Peyer's patch (tissue), 4 donors: ENCODE measurements around the gene GLMP. TPM values are rescaled to one million over a fixed set of nuclear protein-coding genes. Genes with fewer than 3 reads are reported as not detected.
A peak's percentile ranks its signal among the peaks of the same experiment; 100 is the strongest.

ENCODE experiments used
- DNase-seq, 3 donors: peaks; one replicate each; pipeline ENCODE4 v3.0.0-alpha.2; 2017 to 2019
- H3K27ac ChIP-seq, 4 donors: fragments of 200-600 bp; sonication (generic); one replicate each; pipeline ENCODE4 v1.5.1; 2016 to 2019
- H3K27me3 ChIP-seq, 2 donors: fragments of 200-600 bp; sonication (generic); one replicate each; pipeline ENCODE4 v1.5.1; 2019
- H3K36me3 ChIP-seq, 3 donors: fragments of 200-600 bp; sonication (generic); one replicate each; pipeline ENCODE4 v1.5.1; 2016 to 2019
- H3K4me1 ChIP-seq, 4 donors: fragments of 200-600 bp; sonication (generic); one replicate each; pipeline ENCODE4 v1.5.1; 2016 to 2019
- H3K4me3 ChIP-seq, 4 donors: fragments of 200-600 bp; sonication (generic); 1 replicate in 3 of 4; 2 replicates in 1 of 4; pipeline ENCODE4 v1.5.1; 2016 to 2019; ENCODE audit warnings: mild to moderate bottlenecking in 1 of 4
- H3K9me3 ChIP-seq, 4 donors: fragments of 200-600 bp; sonication (generic); one replicate each; pipeline ENCODE4 v1.5.1; 2016 to 2019; ENCODE audit warnings: mild to moderate bottlenecking in 1 of 4
- POLR2A ChIP-seq, 2 donors: fragments of 450-650 bp; IDR thresholded peaks; one replicate each; pipeline ENCODE4 v1.5.1; 2017; ENCODE audit warnings: antibody characterized with exemption in 2 of 2, mild to moderate bottlenecking in 2 of 2, moderate library complexity in 2 of 2
- total RNA-seq, 4 donors: library from RNA; depleted of rRNA; stranded (reverse); fragments of >200 nt; gene quantifications; one replicate each; pipeline ENCODE4 v1.1.0, GENCODE V29; 2016
- TF ChIP-seq, protein P1 (sequence below), 6 experiments: fragments of 450-650 bp in 4 of 6; fragments of 200-600 bp in 2 of 6; sonication (generic) in 1 of 6; IDR thresholded peaks; one replicate each; pipeline ENCODE4 v1.5.1; 2017 to 2019; ENCODE audit warnings: antibody characterized with exemption in 6 of 6, mild to moderate bottlenecking in 3 of 6, moderate library complexity in 1 of 6

The GLMP gene, protein sequence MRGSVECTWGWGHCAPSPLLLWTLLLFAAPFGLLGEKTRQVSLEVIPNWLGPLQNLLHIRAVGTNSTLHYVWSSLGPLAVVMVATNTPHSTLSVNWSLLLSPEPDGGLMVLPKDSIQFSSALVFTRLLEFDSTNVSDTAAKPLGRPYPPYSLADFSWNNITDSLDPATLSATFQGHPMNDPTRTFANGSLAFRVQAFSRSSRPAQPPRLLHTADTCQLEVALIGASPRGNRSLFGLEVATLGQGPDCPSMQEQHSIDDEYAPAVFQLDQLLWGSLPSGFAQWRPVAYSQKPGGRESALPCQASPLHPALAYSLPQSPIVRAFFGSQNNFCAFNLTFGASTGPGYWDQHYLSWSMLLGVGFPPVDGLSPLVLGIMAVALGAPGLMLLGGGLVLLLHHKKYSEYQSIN
- total RNA-seq: 10 to 100 TPM; 23.1 to 67.8 (median 61.3) TPM

DNA sequence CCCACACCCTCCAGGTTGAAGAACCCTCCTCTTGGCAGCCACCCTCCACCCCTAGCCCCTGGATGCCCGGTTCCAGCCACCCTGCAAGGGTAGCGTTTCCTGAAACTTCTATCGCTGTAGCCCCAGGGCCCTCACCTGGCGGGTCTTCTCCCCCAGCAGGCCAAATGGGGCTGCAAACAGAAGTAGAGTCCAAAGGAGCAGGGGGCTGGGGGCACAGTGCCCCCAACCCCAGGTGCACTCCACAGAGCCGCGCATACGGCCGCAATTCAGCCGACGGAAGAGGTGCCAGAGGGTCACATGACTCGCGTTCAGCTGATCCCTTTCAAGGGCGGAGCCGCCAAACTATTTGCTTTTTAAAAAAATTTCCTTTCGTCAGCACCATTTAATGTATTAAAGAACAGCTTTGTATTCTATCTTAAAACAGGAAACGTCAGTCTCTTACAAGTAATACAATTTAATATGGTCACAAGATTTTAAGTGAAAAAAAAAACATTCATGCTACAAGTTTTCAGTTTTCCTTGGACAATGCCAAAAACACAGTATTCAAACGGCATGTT is at the start of gene GLMP:
Gene GLMP, minus strand, starts transcription at position 289 of the 557 bp plus-strand sequence. Its CDS starts 34 bp downstream, at position 255.
- no peak for TF ChIP-seq POLR2A (IDR thresholded peaks at IDR 0.05)
- TF ChIP-seq, protein P1, sequence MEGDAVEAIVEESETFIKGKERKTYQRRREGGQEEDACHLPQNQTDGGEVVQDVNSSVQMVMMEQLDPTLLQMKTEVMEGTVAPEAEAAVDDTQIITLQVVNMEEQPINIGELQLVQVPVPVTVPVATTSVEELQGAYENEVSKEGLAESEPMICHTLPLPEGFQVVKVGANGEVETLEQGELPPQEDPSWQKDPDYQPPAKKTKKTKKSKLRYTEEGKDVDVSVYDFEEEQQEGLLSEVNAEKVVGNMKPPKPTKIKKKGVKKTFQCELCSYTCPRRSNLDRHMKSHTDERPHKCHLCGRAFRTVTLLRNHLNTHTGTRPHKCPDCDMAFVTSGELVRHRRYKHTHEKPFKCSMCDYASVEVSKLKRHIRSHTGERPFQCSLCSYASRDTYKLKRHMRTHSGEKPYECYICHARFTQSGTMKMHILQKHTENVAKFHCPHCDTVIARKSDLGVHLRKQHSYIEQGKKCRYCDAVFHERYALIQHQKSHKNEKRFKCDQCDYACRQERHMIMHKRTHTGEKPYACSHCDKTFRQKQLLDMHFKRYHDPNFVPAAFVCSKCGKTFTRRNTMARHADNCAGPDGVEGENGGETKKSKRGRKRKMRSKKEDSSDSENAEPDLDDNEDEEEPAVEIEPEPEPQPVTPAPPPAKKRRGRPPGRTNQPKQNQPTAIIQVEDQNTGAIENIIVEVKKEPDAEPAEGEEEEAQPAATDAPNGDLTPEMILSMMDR (IDR thresholded peaks at IDR 0.05): no peak

DNA sequence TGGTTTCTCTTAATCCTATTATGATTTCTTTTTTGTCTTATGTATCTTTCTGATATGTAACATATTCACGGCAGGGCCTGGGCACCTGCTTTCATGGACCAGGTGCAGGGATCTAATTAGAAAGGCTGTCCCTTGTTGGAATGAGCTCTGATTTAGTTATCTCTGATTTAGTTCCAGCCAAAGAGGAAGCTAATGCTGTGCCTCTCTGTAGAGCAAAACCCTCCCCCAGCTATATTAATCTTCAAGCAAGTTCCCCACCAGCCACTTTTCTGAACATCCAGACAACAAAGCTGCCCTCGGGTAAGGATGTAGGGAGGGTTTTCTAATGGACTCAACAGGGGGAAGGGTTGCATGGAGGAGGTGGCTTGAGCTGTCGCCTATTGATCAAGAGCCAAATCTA is 48.9 kb upstream of the GLMP start:
- Histone ChIP-seq H3K27me3 (no peaks in the 10 kb centered on the region), H3K4me3 (no peak overlapping the region), H3K9me3 (no peaks in the 10 kb centered on the region), H3K4me1 (no peaks in the 10 kb centered on the region), H3K36me3 (no peaks in the 10 kb centered on the region), H3K27ac (no peak overlapping the region)
- DNase-seq: no peak
- no peak for TF ChIP-seq POLR2A (IDR thresholded peaks at IDR 0.05)
- TF ChIP-seq, protein P1 (IDR thresholded peaks at IDR 0.05): no peak

More for the DNA sequence above, at the start of gene GLMP:
- H3K4me3 ChIP-seq: peak within 1 kb of the TSS; percentile 49 to 78 (median 62)
- peak within 1 kb of the TSS; percentile 25 to 53 (median 42) for H3K27ac ChIP-seq
- no peaks in the 10 kb centered on the region for H3K36me3 ChIP-seq
- H3K27me3 ChIP-seq: no peaks in the 10 kb centered on the region
- peaks cover 0 to 24% (median 0%) of the 10 kb centered on the region in 4 donors for H3K4me1 ChIP-seq
- H3K9me3 ChIP-seq: no peaks in the 10 kb centered on the region
- DNase-seq: peak; percentile 68 to 89 (median 79)

DNA sequence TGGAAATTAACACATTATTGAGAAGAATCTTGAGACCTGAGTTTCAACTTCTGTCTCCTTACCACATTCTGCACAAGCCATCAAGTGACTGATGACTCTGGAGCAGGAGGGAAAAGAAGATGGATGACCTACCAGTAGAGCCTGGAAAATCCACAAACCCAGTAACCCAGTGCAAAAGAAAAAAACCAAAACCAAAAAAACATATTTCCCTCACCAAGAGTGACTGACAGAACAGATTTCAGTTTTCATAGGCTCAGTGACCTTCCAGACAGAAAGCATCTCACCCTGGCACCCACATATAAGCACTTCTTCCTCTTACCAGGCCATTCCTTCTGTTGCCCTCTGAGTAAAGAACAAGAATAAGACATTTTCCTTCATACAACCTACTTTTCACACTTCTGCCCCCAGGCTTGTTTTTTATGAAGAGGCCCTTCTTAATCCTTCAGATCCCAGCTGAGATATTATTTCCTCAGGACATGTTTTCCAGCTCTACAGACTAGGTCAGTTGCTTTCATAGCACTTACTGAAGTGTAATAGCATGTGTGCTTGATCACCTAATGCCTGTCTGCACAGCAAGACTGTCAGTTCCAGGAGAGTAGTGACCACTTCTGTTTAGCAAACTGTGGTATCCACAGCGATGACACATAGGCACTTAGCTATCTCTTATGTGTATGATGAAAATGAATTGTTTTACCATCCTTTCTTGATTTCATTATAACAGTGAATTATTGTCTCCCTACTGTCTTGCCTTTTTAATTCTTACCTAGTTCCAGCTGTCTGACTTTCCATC is 46.9 kb upstream of the GLMP start:
- Histone ChIP-seq H3K4me1 (peaks cover 0 to under 1% (median 0%) of the 10 kb centered on the region in 4 donors), H3K27me3 (no peaks in the 10 kb centered on the region), H3K27ac (no peak overlapping the region), H3K4me3 (no peak overlapping the region), H3K36me3 (no peaks in the 10 kb centered on the region), H3K9me3 (no peaks in the 10 kb centered on the region)
- no peak for DNase-seq
- TF ChIP-seq, protein P1 (IDR thresholded peaks at IDR 0.05): no peak
- TF ChIP-seq POLR2A (IDR thresholded peaks at IDR 0.05): no peak

DNA sequence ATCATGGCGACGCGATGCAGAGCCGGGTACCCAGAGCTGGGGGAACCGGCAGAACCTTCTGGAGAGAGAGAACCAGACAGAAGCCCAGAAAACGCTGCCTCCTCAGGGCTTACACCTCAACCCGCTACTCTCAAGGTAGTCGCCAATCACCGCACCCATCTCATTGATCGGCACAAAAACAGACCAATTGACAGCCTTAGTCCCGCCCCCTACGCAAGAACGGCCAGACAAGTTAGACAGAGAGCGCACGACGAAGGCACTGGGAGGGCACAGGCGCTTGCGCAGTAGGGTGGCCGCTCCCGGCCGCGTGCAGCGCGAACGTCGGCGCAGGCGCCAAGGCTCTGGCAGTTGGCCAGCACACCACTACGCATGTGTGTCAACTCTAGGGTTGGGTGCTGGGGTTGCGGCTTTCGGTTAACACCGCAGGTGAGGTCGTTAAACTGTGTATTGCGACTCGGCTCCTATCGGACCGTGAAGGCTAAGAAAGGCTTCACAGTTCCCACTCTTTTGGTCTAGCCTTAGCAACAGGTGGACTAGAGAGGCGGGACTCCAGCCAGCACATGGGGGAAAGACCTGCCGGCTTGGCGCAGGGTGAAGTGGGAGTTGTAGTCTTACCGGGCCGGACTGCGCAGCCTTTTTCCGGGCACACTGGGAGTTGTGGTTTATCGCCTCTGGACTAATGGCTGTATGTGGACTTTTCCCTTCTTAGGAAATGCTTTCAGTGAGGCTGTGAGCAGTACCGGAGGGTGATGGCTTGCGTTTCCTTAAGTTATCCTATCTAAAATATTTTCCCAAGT is 42.9 kb upstream of the GLMP start, which contains the start of the genes CCT3 and TSACC:
Gene CCT3, minus strand, starts transcription at position 113 of the 797 bp plus-strand sequence. Its CDS starts 108 bp downstream, at position 5.
Gene TSACC, plus strand, starts transcription at position 347 of the 797 bp plus-strand sequence. CDS start 1,232 bp downstream, outside the sequence.
- no peaks in the 10 kb centered on the region for H3K9me3 ChIP-seq
- peaks cover 0 to 23% (median 0%) of the 10 kb centered on the region in 3 donors for H3K36me3 ChIP-seq
- TF ChIP-seq POLR2A (IDR thresholded peaks at IDR 0.05): peak in 1 of 2 donors; percentile 77
- TF ChIP-seq, protein P1 (IDR thresholded peaks at IDR 0.05): peak in 1 of 6 experiments; percentile 11
- peaks cover 0 to 19% (median 0%) of the 10 kb centered on the region in 4 donors for H3K4me1 ChIP-seq
- H3K27me3 ChIP-seq: no peaks in the 10 kb centered on the region
- peak within 1 kb of the TSS; percentile 54 to 90 (median 78) for H3K27ac ChIP-seq
- H3K4me3 ChIP-seq: peak within 1 kb of the TSS; percentile 54 to 88 (median 70)
- peak; percentile 99 for DNase-seq
